A549 treated with Hydrocortisone at 1 μM for 4 hours (cell line): Measurements from ENCODE around the gene LRRTM4. TPM values are rescaled to one million over a fixed set of nuclear protein-coding genes. Genes with fewer than 3 reads are reported as not detected.

ENCODE experiments used
- total RNA-seq: library from RNA; stranded (reverse); fragments of 200-300 nt; extraction: Qiagen RNA extraction; gene quantifications from 5 replicates; pipeline ENCODE4 v1.2.3, GENCODE V29; 2022

LRRTM4 gene
- total RNA-seq = not detected in 5 replicates

DNA sequence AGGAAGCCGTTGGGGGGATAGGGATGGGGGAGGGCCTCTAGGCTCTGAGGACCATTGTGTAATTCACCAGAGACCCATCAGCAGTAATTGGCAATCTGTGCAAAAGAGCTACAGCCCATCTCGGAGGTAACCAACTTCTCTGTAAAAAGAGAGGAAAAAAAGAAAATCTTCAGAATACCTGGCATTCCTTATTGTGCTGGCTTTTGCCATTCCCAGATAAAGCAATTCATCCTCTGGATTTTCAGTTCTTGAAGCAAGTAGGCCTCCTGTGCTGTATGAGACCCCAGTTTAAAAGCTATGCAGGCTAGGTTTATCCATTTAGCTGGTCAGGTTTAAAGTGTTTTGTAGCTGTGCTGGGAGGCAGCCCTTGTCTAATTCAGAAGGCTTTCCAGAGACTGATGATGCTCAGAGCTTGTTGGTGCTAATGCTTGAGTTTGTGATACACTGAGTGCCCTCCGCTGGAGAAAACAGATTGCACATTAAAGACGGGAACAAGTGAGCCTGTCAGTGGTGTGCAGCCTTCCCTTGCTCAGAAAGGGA, at the start of gene LRRTM4:
Gene LRRTM4, minus strand, starts transcription at position 446 of the 540 bp plus-strand sequence.

